Spleen (tissue), 7 donors: Measurements from ENCODE around the gene HIVEP3.

Experiments
- POLR2A ChIP-seq, 3 donors: fragments of 450-650 bp; IDR thresholded peaks; one replicate each; pipeline ENCODE4 v1.5.1; 2017; ENCODE audit warnings: antibody characterized with exemption in 3 of 3, mild to moderate bottlenecking in 1 of 3
- POLR2AphosphoS5 ChIP-seq, 3 donors: sonication (generic); formaldehyde crosslinking; IDR thresholded peaks; one replicate each; pipeline ENCODE4 v1.5.1; 2017; ENCODE audit warnings: antibody characterized with exemption in 3 of 3
- TF ChIP-seq, protein P1 (sequence below), 11 experiments: fragments of 200-600 bp in 7 of 11; fragments of 450-650 bp in 4 of 11; sonication (generic) in 4 of 11; IDR thresholded peaks in 8 of 11; conservative IDR thresholded peaks in 3 of 11; 1 replicate in 7 of 11; 2 replicates in 4 of 11; pipeline versions ENCODE4 v1.4.0 to v1.8.0; 2016 to 2021; ENCODE audit warnings: antibody characterized with exemption in 11 of 11, inconsistent platforms in 4 of 11, mild to moderate bottlenecking in 1 of 11
- donor health status: DM: no; HTN: no; CAD: no; lungs with moderate emphysema.
- donor health status: DM: no; HTN: no; CAD: no.
- donor health status: DM: no; HTN: no; CAD: no.

DNA sequence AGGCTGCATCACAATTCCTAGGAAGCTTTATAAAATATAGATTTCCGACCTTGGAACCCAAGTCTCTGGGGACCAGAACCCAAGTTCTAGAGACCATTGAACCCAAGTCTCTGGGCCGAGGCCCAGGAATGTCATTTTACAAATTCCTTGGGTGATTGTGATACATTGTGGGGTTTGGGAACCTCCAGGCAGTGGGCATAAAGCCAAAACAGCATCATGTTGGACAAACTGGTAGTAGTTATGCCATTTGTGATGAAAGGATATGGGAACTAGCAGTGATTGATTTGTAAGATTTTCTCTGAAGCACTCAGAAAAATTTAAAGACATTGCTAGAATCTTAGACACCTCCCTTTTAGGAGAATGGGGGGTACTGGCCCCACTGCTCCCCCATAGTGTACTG, 160.2 kb downstream of the HIVEP3 start:
- TF ChIP-seq POLR2AphosphoS5 (IDR thresholded peaks at IDR 0.05) (no peak), POLR2A (IDR thresholded peaks at IDR 0.05) (no peak)
- TF ChIP-seq, protein P1, sequence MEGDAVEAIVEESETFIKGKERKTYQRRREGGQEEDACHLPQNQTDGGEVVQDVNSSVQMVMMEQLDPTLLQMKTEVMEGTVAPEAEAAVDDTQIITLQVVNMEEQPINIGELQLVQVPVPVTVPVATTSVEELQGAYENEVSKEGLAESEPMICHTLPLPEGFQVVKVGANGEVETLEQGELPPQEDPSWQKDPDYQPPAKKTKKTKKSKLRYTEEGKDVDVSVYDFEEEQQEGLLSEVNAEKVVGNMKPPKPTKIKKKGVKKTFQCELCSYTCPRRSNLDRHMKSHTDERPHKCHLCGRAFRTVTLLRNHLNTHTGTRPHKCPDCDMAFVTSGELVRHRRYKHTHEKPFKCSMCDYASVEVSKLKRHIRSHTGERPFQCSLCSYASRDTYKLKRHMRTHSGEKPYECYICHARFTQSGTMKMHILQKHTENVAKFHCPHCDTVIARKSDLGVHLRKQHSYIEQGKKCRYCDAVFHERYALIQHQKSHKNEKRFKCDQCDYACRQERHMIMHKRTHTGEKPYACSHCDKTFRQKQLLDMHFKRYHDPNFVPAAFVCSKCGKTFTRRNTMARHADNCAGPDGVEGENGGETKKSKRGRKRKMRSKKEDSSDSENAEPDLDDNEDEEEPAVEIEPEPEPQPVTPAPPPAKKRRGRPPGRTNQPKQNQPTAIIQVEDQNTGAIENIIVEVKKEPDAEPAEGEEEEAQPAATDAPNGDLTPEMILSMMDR (IDR thresholded peaks at IDR 0.05 in 8 of 11, conservative IDR thresholded peaks at IDR 0.05 in 3 of 11) = no peak
